GM03348 (cell line): Measurements from ENCODE around the gene APOBEC3F.
"Not testable (repeated sequence)": the region's sequence is repeated elsewhere in the genome, so short reads cannot be mapped to it uniquely, and the experiment has no call there.

Source experiments
- DNase-seq: peaks from one replicate; pipeline ENCODE4 v3.0.0; 2012; ENCODE audit warnings: low spot score

Gene APOBEC3F

DNA sequence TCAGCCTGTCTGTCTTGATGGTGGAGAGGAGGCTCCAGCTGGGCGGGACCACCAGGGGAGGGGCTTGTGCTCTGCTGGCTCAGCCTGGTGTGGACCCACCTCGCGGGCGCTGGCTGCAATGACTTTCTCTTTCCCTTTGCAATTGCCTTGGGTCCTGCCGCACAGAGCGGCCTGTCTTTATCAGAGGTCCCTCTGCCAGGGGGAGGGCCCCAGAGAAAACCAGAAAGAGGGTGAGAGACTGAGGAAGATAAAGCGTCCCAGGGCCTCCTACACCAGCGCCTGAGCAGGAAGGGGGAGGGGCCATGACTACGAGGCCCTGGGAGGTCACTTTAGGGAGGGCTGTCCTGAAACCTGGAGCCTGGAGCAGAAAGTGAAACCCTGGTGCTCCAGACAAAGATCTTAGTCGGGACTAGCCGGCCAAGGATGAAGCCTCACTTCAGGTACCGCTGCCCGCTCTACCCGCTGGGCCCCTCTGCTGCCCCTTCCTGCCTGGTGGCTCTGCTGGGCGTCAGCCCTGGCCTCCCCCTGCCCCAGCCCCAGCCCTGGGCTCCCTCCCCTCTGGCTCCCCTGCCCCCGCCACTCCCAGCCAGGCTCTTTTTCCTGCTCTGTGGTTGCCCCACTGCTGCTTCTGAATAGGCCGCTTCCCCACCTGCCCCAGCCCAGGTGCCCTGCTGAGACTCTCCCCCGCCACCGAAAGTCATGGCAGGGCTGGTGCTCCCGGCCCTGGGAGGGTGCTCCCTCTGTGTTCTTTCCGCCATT, at the start of gene APOBEC3F:
APOBEC3F (plus strand) TSS at position 327 of the 759 bp plus-strand sequence; CDS start at position 424, 97 bp downstream.
- peak; percentile 36 for DNase-seq

DNA sequence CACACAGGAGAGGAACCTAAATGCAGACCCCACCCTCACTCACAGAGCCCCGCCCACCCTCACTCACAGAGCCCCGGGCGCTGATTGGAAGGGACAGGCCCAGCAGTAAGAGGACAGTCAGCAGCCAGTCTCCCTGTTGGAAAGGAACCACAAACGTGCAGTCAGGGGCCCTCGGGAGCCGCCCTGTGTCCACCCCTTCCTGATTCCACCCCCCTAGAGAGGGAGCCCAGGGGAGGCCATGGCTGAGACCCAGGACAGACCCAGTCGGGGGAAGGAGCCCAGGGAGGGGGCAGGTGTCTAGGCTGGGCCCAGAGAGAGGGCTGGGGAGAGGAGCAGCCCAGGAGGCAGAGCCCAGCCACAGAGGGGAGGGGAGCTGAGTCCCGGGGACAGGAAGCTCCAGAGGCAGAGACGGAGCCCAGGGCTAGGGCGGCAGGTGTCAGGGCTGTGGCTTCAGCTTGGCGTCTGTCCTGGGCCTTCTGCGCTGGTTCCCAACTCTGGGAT, 47.7 kb upstream of the APOBEC3F start:
- DNase-seq, result not testable (repeated sequence)

GRCh38 chr22:38996105-38996504, 44.6 kb upstream of the APOBEC3F start:
- DNase-seq, result no peak

DNA sequence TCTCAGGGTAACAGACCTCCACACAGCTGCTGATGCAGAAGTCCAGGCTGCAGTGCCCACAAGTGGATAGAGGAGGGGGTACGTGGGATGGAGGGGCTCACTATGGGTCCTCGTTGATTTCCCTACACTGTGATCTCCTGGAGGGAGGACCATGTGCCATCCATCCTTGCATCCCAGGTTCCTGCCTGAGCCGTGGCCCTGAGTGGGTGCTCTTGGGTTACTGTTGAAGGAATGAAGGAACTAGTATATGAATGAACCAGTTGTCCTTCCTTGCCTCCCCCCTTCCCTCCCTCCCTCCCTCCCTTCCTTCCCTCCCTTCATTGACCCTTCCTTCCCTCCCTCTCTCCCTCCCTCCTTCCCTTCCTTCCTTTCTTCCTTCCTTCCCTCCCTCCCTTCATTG, 43.1 kb upstream of the APOBEC3F start:
- DNase-seq, result no peak

- peak; percentile 92 for DNase-seq
Observed at GRCh38 chr22:39003165-39003638, 37.5 kb upstream of the APOBEC3F start.

DNA sequence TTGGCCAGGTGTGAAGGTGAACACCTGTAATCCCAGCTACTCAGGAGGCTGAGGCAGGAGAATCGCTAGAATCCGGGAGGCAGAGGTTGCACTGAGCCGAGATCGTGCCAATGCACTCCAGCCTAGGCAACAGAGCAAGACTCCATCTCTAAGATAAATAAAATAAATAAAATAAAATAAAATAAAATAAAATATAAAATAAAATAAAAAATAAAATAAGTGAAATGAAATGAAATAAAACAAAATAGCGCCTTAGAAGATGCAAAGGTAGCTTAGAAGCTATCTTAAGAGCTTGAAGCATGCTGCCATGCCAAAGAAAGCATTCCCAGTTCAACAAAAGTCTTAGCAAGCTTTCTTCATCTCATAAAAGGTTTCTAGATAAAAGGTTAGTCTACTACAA, 33.5 kb upstream of the APOBEC3F start:
- no peak for DNase-seq

GRCh38 chr22:39008271-39008850, 32.3 kb upstream of the APOBEC3F start:
- DNase-seq, result not testable (repeated sequence)

DNA sequence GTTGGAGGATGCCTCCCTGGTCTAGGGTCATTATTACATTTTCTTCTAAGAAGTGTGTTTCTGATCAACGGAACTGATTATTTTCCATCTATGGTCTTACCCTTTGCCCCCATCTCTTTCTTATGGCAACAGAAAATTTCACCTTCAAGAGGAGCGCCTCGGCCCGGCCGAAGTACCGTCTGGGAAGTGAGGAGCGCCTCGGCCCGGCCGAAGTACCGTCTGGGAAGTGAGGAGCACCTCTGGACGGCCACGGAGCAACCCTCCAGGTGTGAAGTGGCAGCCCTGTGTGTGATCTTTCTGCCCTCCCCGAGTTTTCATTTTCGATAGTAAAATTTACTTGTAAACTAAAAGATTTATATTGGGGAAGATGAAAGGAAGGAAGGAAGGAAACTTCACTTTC, 29.7 kb upstream of the APOBEC3F start:
- no peak for DNase-seq

- DNase-seq, result no peak
Observed at GRCh38 chr22:39012533-39013511, 27.8 kb upstream of the APOBEC3F start.

- not testable (repeated sequence) for DNase-seq
Observed at GRCh38 chr22:39013561-39013941, 27.1 kb upstream of the APOBEC3F start.

- peak; percentile 91 for DNase-seq
Observed at GRCh38 chr22:39013942-39014722, 26.5 kb upstream of the APOBEC3F start, which contains the start of gene APOBEC3C. Gene APOBEC3C, plus strand, starts transcription at chr22:39014257. Its CDS starts 106 bp downstream, at chr22:39014363.

DNA sequence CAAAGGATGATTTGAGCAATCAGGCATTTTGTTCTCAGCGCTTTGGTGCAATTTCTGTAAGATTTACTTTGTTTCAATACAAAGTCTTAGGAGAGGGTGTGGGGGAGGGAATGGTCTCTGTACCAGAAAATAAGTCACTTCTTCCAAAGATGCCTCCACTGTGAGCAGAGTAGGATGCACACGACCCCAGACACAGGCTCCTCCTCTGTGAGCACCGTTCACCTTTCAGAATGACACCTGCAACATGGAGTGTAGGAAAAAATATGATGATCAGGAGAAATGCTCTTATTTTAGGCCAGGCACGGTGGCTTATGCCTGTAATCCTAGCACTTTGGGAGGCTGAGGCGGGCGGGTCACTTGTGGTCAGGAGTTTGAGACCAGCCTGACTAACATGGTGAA, 25.9 kb upstream of the APOBEC3F start:
- DNase-seq, result not testable (repeated sequence)

DNA sequence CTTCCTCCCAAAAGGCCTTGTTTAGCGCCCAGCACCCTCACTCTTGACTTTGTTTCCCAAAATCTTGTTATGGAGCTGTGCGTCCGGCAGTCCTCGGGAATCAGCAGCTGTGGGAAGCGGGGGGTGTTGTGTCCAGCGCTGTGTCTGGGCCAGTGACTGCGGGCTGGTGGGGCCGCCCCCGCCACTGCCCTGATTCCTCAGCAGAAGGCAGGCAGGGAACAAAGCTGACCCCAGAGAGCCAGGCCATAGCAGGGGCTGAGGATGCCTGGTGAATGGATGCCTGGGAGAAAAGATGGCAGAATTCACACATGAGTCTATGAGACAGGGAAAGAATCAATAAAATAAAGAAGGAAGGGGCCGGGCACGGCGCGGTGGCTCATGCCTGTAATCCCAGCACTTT, 24.1 kb upstream of the APOBEC3F start:
- no peak for DNase-seq

DNA sequence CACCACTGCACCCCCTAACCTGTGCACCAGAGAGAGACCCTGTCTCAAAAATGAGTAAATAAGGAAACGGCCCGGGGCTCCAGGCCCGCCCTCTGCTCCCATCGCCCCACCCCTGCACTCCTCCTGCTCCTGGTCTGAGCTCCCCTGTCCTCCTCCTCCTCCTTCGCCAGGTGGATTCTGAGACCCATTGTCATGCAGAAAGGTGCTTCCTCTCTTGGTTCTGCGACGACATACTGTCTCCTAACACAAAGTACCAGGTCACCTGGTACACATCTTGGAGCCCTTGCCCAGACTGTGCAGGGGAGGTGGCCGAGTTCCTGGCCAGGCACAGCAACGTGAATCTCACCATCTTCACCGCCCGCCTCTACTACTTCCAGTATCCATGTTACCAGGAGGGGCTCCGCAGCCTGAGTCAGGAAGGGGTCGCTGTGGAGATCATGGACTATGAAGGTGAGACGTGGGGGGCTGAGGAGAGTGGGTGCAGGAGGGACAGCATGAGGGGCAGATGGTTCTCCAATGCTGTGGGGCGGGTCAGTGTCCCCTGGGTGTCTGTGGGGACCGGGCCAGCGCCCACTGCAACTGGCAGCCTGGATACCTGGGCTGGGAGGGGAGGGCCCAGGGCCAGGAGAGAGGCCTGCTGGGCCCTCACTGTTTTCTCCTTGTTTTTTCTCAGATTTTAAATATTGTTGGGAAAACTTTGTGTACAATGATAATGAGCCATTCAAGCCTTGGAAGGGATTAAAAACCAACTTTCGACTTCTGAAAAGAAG, 22.9 kb upstream of the APOBEC3F start:
- DNase-seq, result no peak

DNA sequence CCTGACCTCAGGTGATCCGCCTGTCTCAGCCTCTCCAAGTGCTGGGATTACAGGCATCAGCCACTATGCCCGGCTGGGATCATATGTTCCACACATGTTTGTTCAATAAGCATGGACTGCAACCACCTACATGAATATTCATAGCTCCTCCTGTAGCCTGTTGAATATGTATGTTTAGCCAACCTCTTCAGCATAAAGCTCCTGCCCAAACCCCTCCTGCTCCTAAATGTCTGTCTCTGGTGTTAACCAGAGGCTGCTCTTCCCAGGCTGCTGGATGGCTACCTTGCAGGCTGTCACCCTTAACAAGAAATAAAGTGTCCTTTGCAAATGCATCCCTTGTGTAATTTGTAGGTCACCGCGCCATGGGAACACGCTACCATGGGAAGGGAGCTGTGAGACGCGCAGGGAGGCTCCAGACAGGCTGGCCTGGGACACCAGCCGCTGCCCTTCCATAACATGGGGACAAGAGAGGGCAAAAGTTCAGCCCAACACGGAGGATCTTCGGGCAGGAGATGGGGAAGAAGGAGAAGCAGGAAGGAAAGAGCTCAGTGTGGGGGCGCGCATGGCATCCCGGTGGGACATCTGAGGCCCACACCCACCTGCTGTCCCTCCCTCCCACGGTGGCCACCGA, 20.5 kb upstream of the APOBEC3F start:
- not testable (repeated sequence) for DNase-seq

GRCh38 chr22:39021552-39022250, 19.0 kb upstream of the APOBEC3F start:
- peak; percentile 26 for DNase-seq

GRCh38 chr22:39024519-39025308, 15.9 kb upstream of the APOBEC3F start:
- no peak for DNase-seq

- no peak for DNase-seq
Observed at GRCh38 chr22:39026509-39027150, 14.0 kb upstream of the APOBEC3F start.
